ENCODE measurements around the gene UBE2S.

- TF ChIP-seq CTCF (optimal IDR thresholded peaks at IDR 0.05 in 1 of 3, IDR thresholded peaks at IDR 0.05 in 1 of 3, conservative IDR thresholded peaks at IDR 0.05 in 1 of 3; ENCODE audit: extremely low read depth in 1 of 3, insufficient read depth in 2 of 3, low read length in 3 of 3) (no peak), EZH2 (IDR thresholded peaks at IDR 0.05; ENCODE audit: low read length) (no peak)
Observed at GRCh38 chr19:55389386-55390317, 17.9 kb downstream of the UBE2S start.

Data from keratinocyte (primary cell).